ENCODE measurements around the gene IPPK.

Gene IPPK

DNA sequence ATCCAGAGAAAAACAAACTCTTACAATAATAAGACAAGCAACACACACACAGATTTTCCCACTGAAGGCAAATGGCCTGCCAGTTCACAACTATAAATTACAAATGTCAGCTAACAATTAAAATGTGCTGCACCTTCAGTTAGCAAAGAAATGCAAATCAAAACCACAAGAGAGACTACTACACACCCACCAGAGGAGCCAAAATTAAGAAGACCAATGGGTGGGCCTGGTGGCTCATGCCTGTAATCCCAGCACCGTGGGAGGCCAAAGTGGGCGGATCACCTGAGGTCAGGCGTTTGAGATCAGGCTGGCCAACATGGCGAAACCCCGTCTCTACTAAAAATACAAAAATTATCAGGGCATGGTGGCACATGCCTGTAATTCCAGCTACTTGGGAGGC lies 15.1 kb upstream of the IPPK start:
- DNase-seq = no peak

DNA sequence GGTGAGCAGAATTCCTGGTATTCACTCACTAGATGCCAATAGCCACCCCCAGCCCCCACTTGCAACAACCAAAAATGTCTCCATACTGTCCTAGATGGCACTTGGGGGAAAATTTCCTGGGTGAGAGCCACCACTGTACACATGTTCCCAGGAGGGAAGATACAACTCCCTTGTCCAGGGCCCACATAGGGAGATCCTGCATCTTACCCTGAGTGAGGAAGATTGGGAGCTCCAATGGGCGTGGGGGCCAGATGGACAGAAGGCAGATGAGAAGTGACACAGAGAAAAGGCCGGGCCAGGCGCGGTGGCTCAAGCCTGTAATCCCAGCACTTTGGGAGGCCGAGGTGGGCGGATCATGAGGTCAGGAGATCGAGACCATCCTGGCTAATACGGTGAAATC lies 12.3 kb upstream of the IPPK start:
- no peak for DNase-seq

DNA sequence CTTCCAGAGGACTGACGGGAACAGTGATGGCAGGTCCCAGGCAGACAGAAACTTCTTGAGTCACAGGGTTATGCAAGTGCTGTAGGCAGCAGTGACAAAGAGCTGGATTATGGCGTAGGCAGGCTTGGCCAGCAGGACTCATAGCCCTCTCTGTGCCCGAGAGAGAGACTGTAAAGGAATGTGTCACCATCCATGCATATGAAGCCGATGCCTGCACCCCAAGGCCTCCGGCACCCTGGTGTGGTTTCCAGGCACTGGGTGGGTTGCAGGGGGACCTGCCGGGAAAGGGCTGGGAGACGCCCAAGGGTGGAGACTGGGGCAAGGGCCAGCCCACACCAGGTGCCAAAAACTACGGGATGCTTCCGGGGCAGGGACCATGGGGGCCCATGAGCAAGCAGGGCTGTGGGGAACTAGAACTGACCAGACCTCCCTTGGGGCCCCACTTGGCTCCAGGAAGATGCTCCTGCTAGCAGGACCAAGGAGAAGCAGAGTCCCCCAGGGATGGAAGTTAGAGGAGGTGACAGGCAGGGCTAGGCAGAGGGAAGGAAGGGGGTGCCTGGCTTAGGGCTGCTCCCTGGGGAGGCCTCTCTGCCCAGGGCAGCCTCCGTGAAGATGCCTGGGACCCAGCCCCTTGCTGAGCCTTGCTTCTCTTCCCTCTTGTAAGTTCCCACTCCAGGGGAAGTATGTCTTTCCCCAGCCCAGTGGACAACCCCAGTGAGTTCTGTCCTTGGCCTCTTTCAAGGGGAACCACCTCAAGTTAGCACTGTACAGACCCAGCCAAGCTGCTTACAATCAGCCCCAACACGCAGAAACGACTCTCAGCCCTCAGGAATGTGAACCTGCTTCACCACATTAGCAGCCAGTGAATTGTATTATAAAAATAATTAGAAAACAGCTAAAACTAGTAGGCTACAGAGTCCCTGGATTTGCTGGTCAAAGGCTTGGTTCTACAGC lies 10.5 kb upstream of the IPPK start:
- DNase-seq = no peak

DNA sequence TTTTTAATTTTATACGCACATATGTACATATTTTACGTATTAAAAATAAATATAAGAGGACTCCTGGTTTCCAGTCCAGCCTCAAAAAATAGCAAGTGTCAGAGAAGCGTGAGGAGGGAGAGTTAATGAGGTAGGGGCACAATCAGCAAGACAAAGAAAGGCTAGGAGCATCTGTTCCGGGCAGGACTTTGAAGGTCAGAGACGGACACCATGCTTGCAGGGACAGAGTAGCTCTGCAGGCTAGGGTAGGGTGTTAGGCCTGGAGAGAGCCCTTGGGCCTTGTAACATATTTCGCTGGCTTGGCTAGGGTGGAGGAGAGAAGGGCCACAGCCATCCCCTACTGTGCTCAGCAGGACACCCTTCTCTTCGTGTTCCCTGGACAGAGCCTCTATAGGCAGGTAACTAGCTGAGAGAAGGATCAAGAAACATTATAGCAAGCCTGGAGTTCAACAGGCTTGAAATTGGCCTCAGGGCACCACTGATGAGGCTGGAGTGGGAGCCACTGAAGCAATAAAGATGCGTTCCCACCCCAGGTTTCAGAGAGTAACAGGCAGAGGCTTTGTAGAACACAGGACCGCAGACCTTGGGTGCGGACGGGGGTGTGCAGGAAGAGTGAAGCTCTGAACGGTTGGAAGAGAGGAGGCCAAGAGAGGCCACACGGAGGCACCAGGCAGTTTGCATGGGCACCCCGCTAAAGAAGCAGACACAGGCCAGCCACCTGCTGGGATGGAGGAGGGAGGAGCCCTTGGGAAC lies 9.7 kb upstream of the IPPK start:
- DNase-seq = no peak

DNA sequence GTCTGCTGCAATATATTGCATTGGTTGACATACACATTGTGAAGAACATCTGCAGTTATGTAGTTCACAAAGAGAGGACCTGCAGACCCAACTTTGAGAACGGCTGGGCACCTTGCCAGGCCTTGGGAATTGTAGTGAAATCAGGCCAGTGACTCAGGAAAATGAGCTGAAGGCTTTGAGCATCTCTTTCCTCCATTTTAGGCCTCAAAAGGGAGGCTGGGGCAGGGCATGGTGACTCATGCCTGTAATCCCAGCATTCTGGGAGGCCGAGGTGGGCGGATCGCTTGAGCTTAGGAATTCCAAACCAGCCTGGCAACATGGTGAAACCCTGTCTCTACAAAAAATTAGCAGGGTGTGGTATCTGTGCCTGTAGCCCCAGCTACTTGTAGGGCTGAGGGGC lies 1.4 kb upstream of the IPPK start:
- no peak for DNase-seq

DNA sequence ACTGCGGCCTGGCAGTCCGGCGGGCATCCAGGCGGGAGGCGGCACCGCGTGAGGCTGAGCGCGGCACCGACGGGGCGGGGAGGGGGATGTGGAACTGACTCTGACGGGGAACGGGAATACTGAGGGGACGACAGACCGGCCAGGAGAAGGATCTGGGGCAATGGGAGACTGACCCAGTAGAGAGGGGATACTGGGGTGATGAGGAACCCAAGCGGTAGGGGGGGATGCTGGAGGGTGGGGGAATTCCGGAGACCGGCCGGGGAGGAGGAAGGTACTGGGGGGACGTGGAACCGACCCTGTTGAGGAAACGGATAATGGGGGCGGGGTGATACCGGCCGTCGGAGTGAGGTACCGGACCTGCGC lies 423 bp downstream of the IPPK start:
- DNase-seq = peak; percentile 49

DNA sequence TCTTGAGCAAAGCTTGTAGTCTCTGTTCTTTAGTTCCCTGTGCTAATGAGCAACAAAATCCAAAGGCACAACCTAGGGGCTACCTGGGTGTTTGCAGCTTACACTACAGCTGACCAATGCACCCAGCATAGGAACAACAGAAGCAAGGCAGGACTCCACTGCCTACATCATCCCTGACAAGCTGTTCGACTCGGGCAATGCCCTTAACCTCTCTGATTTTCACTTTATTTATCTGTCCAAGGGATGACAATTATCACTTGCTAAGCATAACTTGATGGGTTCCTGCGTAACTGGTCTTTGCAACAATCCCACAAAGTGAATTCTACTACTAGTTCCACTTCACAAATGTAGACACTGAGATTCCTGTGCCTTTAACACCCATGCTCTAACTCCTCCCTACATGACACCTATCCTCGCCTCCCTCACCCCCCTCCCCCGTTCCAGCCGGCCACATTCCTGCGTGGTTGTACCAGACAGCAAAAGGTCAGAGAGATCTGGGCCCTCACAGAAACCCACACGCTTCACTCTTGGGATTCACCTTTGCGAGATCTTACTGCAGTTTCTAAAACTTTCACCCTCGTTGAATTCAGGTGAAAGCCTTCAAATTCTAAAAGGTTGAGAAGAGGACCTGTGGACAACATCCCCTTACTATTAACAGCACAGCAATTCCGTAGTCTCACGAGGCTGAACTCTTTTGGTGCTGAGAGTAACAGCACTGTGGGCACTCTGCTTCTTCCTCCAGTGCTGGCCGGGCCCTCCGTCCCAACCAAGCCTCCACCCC lies 995 bp downstream of the IPPK start:
- peak; percentile 36 for DNase-seq

DNA sequence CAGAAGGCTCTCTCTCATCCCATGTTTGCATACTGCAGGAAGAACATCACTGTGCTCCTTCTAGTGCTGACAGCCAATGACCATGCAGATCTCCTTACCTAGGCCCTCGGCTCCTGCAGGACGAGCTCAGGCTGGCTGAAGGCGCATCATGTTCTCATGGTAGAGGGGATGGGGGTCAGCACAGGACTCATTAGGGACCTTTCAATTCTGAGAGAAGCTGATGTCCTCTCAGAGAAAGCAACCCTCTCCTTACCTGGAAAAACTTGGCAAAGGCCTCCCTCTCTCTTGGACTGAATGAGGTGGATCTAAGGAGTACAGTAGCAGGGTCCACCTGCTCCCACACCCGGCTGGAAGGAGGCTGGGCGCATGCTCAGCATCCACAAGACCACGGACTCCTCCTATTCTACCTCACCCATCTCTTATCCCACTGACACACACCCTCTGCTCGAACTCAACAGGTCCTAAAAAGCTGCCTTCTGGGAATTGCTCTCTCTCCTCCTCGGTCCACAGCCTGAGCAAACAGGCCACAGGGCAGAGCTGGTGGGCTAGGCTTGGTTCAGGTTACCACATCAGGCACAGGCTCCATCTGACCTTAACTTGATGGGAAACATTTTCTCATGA lies 2.9 kb downstream of the IPPK start:
- no peak for DNase-seq

DNA sequence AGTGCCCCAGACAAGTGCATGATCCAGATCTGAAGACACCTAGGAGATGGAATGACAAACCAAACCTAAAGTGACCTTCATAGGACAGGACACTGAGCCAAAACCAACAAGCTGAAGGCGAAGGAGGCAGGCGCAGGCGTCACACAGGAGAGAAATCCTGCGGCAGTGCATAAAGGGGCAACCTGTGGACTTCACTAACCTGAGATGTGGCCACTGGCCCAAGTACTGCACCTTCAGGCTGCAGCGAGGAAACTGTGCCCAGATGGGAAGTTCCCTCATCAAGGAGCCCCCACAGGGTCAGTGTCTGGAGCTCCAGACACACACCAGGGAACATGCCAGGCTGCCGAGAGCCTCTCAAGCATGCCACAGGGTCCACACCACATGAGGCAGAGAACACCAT lies 3.7 kb downstream of the IPPK start:
- no peak for DNase-seq

DNA sequence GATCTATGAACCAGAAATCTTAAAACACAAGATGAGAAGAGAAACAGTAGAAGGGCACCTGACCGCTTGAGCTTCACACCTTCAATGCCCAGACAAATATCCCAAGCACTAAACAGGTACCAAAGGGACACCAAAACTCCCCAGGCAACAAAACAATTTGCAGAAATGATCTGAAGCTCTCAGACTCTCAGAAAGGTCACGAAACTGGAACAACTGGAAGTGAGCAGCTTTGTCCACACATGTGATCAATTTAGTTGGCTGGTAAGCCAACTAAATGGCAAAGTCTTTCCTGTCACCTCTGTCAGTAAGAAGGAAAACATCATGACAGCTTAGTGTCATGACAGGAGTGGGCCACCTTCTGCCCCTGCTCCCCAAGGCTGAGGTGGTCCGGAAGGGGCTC lies 4.1 kb downstream of the IPPK start:
- DNase-seq = no peak

DNA sequence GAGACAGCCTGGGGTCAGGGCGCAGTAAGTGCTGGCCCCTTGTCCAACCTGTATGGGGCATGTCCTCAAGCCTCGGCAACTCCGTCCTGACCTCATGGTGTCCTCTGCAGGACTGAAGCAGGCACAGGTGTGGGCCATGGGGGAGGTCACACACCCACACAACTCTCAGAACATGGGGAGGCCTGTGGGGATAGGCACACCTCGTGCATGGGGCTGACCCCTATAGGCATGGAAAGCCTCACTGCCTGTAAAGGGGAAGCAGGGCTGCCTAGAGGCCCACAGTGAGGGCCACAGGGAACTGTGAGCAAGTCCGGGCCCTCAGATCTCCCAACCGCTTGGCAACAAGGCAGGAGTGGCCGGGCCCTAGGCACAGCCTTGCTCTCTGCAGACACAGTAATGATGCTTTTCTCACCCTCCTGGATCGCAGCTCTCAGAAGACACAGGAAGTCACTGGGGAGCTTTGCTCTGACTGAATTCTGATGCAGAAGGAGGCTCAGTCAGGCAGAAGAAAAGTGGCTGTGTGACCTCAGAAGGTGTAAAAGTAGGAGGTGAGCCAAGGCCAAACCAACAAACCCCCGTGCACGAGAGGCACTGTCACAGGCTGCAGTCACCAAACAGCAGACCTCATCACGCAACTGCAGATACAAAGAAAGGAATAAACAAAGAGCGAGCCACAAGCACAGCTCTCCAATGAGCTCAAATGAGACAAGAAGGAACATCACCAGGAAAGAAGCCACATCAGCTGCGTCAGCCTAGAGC lies 5.4 kb downstream of the IPPK start:
- DNase-seq = peak; percentile 26

DNA sequence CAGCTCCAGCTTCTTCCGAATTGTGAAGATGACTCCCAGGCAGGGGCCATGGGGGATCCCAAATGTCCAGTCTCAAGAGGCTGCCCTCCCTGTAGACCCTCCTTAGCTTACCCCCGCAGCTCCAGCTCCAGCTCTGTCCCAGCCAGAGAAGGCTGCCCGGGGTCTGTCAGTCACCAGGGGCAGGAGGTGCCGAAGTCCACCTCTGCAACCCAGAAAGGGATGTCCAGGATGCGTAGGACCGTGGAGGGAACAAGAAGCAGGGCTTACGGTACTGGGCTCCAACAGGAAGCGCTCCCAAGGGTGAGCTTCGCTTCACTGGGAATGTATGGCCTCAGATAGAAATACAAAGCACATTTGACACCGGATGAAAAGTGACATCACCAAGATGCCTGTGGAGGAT lies 6.0 kb downstream of the IPPK start:
- no peak for DNase-seq

DNA sequence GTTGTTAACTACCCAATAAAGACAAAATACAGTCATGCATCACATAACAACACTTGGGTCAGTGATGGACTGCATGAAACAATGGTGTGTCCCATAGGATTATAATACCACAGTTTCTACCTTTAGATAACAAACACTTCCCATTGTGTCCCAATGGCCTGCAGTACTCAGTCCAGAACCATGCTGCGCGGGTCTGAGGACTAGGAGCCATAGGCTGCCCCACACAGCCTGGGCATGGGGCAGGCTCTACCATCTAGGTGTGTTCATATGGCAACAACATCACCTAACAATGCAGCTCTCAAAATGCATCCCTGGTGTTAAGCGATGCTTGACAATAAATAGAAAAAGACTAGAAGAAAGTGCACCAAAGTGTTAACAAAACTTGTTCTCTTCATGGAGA lies 6.8 kb downstream of the IPPK start:
- DNase-seq = no peak

DNA sequence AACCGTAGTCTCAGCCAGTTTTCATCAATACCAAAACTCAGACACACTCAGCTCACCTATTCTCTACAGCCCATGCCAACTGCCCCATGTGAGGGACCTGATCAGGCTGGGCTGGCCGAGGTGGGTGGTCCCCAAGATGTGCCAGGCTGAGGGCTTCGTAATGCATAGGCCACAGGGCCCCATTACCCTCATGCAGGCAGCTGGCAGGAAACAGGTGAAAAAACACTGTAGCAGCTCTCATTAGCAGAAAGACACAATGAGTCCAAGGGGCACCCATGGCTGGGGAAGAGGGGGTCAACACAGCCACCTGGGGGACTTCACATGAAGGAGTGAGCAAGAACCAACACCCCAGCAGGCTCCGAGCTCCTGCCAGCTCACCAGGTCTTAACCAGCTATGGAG lies 8.2 kb downstream of the IPPK start:
- DNase-seq = no peak

DNA sequence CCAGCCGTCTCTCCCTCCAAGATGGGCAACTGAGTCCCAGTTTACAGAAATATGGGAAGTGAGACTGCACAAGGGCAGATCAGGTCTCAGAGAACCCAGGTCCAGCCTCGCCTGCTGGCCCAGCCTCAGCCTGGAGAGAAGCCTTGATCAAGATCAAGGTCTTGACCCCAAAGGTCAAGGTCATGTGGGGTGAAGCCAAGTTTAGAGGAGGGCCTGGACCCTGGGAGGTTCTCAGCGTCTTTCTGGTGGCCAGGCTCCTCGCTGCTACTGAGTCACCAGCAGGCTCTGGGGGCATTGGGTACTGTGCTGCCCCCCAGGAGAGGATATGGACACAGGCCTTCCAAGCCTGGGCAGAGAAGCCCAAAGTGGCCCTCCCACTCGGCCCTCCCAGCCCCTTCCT lies 8.8 kb downstream of the IPPK start:
- DNase-seq = no peak

DNA sequence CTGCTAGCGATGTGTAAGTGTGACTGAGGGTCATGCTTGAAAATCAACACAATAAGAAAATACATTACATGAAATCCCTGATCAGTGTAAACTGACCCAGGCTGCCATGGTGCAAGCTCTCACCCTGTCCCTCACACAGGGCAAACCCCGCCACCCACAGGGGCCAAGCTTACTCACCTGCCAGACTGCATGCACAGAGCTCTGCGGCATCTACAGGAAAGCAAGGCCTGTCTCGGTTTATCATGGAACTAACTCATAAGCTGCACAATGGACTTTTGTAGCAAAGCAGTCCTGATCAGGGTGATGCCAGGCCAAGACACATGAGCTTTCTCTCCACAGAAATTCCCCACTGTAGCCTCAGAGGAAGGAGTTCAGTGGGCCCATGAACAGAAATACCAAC lies 9.7 kb downstream of the IPPK start:
- DNase-seq = no peak

DNA sequence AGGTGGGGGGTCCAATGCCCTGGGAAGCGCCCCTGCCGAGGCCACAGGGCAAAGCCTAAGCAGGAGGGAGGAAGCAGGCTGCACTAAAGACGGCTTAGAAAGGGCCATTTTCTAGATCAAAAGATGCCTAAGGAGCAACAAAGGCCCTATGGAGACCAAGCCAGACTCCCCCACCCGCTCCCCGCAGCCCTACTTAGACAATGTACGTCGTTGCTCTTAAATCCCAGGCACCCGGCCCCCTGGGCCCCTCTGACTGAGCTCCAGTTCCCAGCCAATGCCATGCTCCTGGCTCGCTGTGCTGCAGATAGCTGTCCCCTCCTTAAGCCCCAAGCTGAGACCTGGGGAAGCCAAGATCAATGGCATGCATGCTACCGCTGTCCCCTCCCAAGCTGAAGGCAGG lies 10.3 kb downstream of the IPPK start:
- no peak for DNase-seq

DNA sequence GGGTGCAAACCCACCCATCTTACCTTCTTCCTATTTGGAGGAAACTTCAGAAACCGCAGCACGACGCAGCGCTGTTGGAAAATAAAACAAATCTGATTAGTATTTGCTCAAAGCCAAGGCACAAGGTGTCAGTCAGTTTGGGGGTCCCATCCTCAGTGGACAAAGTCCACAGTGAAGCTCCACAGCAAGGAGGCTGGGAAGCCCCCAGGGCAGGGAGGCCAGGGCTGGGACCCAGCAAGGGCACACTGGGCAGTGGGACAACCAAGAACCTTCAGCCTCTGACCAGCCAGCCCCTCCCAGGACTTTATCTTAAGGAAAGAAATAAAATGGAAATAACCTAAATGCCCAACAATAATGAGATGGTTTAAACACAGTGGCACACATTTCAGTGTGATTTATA lies 11.3 kb downstream of the IPPK start:
- no peak for DNase-seq

DNA sequence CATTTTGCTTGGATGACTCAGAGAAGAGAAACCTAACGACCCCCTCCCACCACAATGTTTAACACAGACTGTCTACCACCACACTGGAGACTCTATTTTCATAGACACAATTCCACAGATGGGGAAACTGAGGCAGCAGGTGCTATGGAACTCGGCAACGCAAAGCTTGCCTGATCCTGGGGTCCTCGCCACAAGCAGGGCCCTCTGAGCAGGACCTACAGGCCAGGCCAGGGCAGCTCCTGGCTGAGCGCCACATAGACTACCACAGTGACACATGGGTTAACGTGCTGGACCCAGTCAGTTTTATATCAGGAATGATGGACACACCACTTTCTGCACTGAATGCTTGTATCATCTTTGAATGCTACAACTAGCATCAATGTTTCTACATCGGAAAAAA lies 11.8 kb downstream of the IPPK start:
- DNase-seq = no peak

DNA sequence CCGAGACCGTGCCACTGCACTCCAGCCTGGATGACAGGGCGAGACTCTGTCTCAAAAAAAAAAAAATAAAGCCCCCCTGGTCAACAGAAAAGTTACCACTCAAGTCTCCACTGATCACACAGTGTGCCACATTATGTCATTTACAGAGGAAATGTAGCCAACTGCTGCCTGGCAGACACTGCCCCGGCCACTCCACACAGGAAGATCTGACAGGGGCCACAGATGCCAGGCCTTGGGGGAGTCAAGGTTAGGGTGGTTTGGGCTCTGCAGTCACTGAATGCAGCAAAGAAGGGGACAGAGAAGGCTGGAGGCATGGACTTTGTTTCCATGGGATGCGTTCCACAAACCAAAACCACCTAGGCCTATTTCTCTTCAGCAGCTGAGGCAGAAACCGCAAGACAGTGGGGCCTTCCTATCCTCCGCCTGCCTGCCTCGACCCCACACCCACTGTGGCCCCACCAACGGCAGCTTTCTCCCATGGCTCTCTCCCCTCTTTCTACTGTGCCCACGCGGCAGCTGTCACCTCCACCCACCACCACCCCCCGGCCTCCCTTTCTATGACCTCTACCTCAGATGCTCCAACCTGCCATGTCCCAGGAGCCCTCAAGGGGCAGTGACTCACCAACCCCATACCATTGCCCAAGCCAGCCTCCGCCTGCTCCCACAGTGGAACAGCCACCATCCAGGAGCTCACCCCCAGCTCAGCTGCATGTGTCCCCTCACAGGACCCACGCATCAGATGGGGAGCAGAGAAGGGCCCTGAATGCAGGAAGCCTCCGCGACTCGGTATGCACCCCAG lies 12.4 kb downstream of the IPPK start:
- DNase-seq = no peak

DNA sequence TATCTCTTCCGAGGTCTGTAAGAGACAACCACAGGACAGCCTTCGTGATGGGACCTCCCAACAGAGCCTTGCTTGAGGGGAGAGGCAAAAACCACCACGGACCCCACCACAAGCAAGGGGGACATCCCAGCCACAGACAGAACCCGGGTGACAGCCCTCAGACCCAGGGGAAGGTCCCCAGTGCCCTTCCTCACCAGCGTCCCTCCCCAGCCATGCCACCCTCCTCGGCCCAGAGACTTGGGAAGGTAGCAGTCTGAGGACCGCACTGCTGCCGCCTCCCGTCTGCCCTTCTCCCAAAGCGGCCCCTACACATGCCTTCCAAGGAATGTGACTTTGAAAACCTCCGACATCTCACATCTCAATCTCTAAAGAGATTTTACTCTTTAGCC lies 13.4 kb downstream of the IPPK start:
- no peak for DNase-seq
